Activated T-cell treated with anti-CD3 and anti-CD28 coated beads for 1 hour (primary cell): Measurements from ENCODE around the gene ALG1.

Source experiments
- DNase-seq: peaks from one replicate; pipeline ENCODE4 v3.0.0-alpha.2; 2020; ENCODE audit warnings: low read depth

Gene ALG1

GRCh38 chr16:5045499-5046115 lies 26.0 kb upstream of the ALG1 start:
- DNase-seq: no peak

GRCh38 chr16:5046914-5047313 lies 24.7 kb upstream of the ALG1 start:
- no peak for DNase-seq

GRCh38 chr16:5054876-5055865 lies 16.5 kb upstream of the ALG1 start:
- no peak for DNase-seq

- DNase-seq: peak; percentile 24
These were observed 15.3 kb upstream of the ALG1 start for GRCh38 chr16:5056352-5056751.

- DNase-seq: no peak
These were observed 13.2 kb upstream of the ALG1 start for GRCh38 chr16:5058476-5058875.

- DNase-seq: no peak
These were observed 12.1 kb upstream of the ALG1 start for GRCh38 chr16:5059386-5060072.

GRCh38 chr16:5060073-5060641 lies 11.5 kb upstream of the ALG1 start:
- DNase-seq: no peak

- no peak for DNase-seq
These were observed 9.6 kb upstream of the ALG1 start for GRCh38 chr16:5062051-5062450.

- no peak for DNase-seq
These were observed 8.6 kb upstream of the ALG1 start for GRCh38 chr16:5062790-5063765.

- DNase-seq: no peak
These were observed 6.7 kb upstream of the ALG1 start for GRCh38 chr16:5064915-5065314.

GRCh38 chr16:5065326-5065725 lies 6.3 kb upstream of the ALG1 start:
- no peak for DNase-seq

- DNase-seq: no peak
These were observed 5.8 kb upstream of the ALG1 start, which contains the start of gene C16orf89 for GRCh38 chr16:5065813-5066212. C16orf89 (minus strand) TSS chr16:5065956; CDS start chr16:5065908, 48 bp downstream.

- DNase-seq: no peak
These were observed 5.1 kb upstream of the ALG1 start for GRCh38 chr16:5066511-5066910.

GRCh38 chr16:5069048-5069447 lies 2.6 kb upstream of the ALG1 start:
- DNase-seq: no peak

GRCh38 chr16:5069854-5070253 lies 1.8 kb upstream of the ALG1 start:
- no peak for DNase-seq

GRCh38 chr16:5070431-5071186 lies 1.0 kb upstream of the ALG1 start:
- no peak for DNase-seq

- DNase-seq: no peak
These were observed 332 bp upstream of the ALG1 start for GRCh38 chr16:5071341-5071680.

GRCh38 chr16:5072334-5073278 lies 963 bp downstream of the ALG1 start:
- DNase-seq: no peak

GRCh38 chr16:5073279-5073629 lies 1.6 kb downstream of the ALG1 start:
- no peak for DNase-seq
